Tibial artery (tissue), 4 donors: ENCODE results near the gene NALCN.

Source experiments
- DNase-seq, 2 donors: peaks; one replicate each; pipeline ENCODE4 v3.0.0-alpha.2; 2019
- H3K27ac ChIP-seq, 2 donors: fragments of 200-600 bp; sonication (generic) in 1 of 2; 1 replicate in 1 of 2; 2 replicates in 1 of 2; pipeline ENCODE4 v1.5.1; 2018 to 2019; ENCODE audit warnings: mild to moderate bottlenecking in 1 of 2
- H3K27me3 ChIP-seq, 2 donors: fragments of 200-600 bp; sonication (generic) in 1 of 2; one replicate each; pipeline versions ENCODE4 v1.5.1 to v1.6.0; 2016 to 2019
- H3K36me3 ChIP-seq, 3 donors: fragments of 200-600 bp; sonication (generic) in 2 of 3; one replicate each; pipeline ENCODE4 v1.5.1; 2016 to 2019; ENCODE audit warnings: mild to moderate bottlenecking in 2 of 3
- H3K4me1 ChIP-seq, 4 donors: fragments of 200-600 bp; sonication (generic) in 2 of 4; 1 replicate in 3 of 4; 2 replicates in 1 of 4; pipeline ENCODE4 v1.5.1; 2016 to 2019
- H3K4me3 ChIP-seq, 2 donors: fragments of 200-600 bp; sonication (generic) in 1 of 2; 1 replicate in 1 of 2; 2 replicates in 1 of 2; pipeline ENCODE4 v1.5.1; 2018 to 2019; ENCODE audit warnings: mild to moderate bottlenecking in 2 of 2
- H3K9me3 ChIP-seq, 3 donors: fragments of 200-600 bp; sonication (generic) in 1 of 3; one replicate each; pipeline ENCODE4 v1.5.1; 2016 to 2019
- intact Hi-C: fragments of 100-400 bp; cut with DNase I; formaldehyde crosslinking; loops from one replicate; pipeline ENCODE4 v1.15.0; 2023; ENCODE audit warnings: low total_unique reads
- TF ChIP-seq, protein P1 (sequence below), 2 experiments: fragments of 200-600 bp in 1 of 2; fragments of 450-650 bp in 1 of 2; IDR thresholded peaks; one replicate each; pipeline ENCODE4 v1.5.1; 2017 to 2019; ENCODE audit warnings: antibody characterized with exemption in 2 of 2, mild to moderate bottlenecking in 1 of 2, moderate library complexity in 1 of 2

NALCN gene

GRCh38 chr13:101248739-101249514 lies 167.4 kb downstream of the NALCN start:
- intact Hi-C loops = no loop called here
- no peak overlapping the region for H3K27ac ChIP-seq
- H3K27me3 ChIP-seq = no peaks in the 10 kb centered on the region
- H3K36me3 ChIP-seq = peaks cover 0 to 9% (median 6%) of the 10 kb centered on the region in 3 donors
- H3K9me3 ChIP-seq = peaks cover 0 to 5% (median 0%) of the 10 kb centered on the region in 3 donors
- no peaks in the 10 kb centered on the region for H3K4me1 ChIP-seq
- no peak overlapping the region for H3K4me3 ChIP-seq
- TF ChIP-seq, protein P1, sequence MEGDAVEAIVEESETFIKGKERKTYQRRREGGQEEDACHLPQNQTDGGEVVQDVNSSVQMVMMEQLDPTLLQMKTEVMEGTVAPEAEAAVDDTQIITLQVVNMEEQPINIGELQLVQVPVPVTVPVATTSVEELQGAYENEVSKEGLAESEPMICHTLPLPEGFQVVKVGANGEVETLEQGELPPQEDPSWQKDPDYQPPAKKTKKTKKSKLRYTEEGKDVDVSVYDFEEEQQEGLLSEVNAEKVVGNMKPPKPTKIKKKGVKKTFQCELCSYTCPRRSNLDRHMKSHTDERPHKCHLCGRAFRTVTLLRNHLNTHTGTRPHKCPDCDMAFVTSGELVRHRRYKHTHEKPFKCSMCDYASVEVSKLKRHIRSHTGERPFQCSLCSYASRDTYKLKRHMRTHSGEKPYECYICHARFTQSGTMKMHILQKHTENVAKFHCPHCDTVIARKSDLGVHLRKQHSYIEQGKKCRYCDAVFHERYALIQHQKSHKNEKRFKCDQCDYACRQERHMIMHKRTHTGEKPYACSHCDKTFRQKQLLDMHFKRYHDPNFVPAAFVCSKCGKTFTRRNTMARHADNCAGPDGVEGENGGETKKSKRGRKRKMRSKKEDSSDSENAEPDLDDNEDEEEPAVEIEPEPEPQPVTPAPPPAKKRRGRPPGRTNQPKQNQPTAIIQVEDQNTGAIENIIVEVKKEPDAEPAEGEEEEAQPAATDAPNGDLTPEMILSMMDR (IDR thresholded peaks at IDR 0.05) = no peak
- DNase-seq = no peak

- intact Hi-C loops = no loop called here
- Histone ChIP-seq H3K27me3 (no peaks in the 10 kb centered on the region), H3K27ac (no peak overlapping the region), H3K9me3 (no peaks in the 10 kb centered on the region), H3K4me1 (no peaks in the 10 kb centered on the region), H3K4me3 (no peak overlapping the region), H3K36me3 (peaks cover 0 to 6% (median 0%) of the 10 kb centered on the region in 3 donors)
- DNase-seq = no peak
- TF ChIP-seq, protein P1 (IDR thresholded peaks at IDR 0.05) = no peak
Observed at GRCh38 chr13:101242720-101243119, 173.6 kb downstream of the NALCN start.

DNA sequence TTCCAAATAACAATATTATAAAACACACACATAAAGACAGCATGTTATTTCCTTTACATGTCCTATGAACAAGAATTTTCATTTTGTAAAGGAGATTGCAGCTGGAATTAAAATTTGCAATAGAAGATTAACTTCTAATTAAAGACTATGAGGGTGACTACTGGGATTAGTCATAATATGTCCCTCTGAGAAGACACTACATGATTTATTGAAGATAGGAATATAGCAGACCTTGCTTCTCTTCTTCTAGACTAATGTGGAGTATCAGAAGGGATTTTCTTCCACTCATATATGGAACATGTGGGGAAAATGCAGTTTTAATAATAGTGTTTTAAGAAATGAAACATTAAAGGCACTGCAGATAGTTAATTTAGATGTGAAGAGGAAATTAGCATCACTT lies 177.8 kb downstream of the NALCN start:
- Histone ChIP-seq H3K4me1 (no peaks in the 10 kb centered on the region), H3K4me3 (no peak overlapping the region), H3K36me3 (no peaks in the 10 kb centered on the region), H3K27ac (no peak overlapping the region), H3K9me3 (no peaks in the 10 kb centered on the region), H3K27me3 (no peaks in the 10 kb centered on the region)
- intact Hi-C loops = no loop called here
- no peak for DNase-seq
- TF ChIP-seq, protein P1 (IDR thresholded peaks at IDR 0.05) = no peak

- H3K9me3 ChIP-seq = no peaks in the 10 kb centered on the region
- H3K4me3 ChIP-seq = no peak overlapping the region
- no peak for DNase-seq
- peaks cover 0 to 9% (median 0%) of the 10 kb centered on the region in 3 donors for H3K36me3 ChIP-seq
- H3K27me3 ChIP-seq = no peaks in the 10 kb centered on the region
- TF ChIP-seq, protein P1 (IDR thresholded peaks at IDR 0.05) = no peak
- H3K4me1 ChIP-seq = no peaks in the 10 kb centered on the region
- H3K27ac ChIP-seq = no peak overlapping the region
- intact Hi-C loops = no loop called here
Observed at GRCh38 chr13:101231751-101232428, 184.4 kb downstream of the NALCN start.

DNA sequence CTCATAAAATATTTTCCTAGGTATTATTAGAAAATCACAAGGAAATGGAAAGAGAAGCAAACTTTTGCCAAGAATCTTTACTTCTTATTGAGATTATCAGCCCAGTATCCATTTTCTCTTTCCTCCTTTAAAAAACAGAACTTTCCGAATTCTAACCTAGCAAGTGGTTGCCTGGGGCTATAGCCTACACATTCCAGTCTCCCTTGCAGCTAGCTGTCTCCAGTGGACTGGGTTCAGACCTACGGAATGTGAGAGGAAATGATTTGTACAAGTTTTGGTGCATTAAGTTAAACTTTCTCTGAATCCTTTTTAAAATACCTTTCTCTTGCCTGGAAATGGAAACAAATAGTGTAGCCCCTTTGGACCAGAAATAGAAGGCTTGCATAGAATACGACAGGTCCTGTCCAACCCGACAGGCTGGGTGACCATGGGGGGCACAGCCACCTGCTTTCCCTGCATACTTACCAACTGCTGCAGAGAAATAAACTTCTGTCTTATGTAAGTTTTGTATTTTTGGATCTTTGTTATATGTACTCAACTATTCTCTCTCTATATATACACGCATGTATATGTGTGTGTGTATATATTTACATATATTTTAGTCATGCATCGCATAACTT lies 185.9 kb downstream of the NALCN start:
- no peak for DNase-seq
- intact Hi-C loops = no loop called here
- no peaks in the 10 kb centered on the region for H3K4me1 ChIP-seq
- no peaks in the 10 kb centered on the region for H3K27me3 ChIP-seq
- H3K9me3 ChIP-seq = no peaks in the 10 kb centered on the region
- TF ChIP-seq, protein P1 (IDR thresholded peaks at IDR 0.05) = no peak
- no peak overlapping the region for H3K4me3 ChIP-seq
- H3K27ac ChIP-seq = no peak overlapping the region
- peaks cover 0 to 9% (median 0%) of the 10 kb centered on the region in 3 donors for H3K36me3 ChIP-seq
